Measurements from ENCODE around the gene DHPS.
"Not testable (repeated sequence)": the region's sequence is repeated elsewhere in the genome, so short reads cannot be mapped to it uniquely, and the experiment has no call there.

DHPS gene

GRCh38 chr19:12705654-12706331, 24.1 kb upstream of the DHPS start:
- no peak for DNase-seq (ENCODE audit: low read depth)

- no peak for DNase-seq (ENCODE audit: low read depth)
These were observed 23.5 kb upstream of the DHPS start for GRCh38 chr19:12705169-12705568.

GRCh38 chr19:12703046-12703445, 21.4 kb upstream of the DHPS start:
- no peak for DNase-seq (ENCODE audit: low read depth)

- DNase-seq (ENCODE audit: low read depth), result no peak
These were observed 20.1 kb upstream of the DHPS start for GRCh38 chr19:12701596-12702282.

GRCh38 chr19:12698138-12698537, 16.5 kb upstream of the DHPS start:
- DNase-seq (ENCODE audit: low read depth), result no peak

GRCh38 chr19:12697425-12697824, 15.7 kb upstream of the DHPS start:
- DNase-seq (ENCODE audit: low read depth), result not testable (repeated sequence)

GRCh38 chr19:12696366-12697335, 15.0 kb upstream of the DHPS start, which contains the start of gene FBXW9:
Gene FBXW9, minus strand, starts transcription at chr19:12696631. Its CDS starts 50 bp downstream, at chr19:12696581.
- peak; percentile 94 for DNase-seq (ENCODE audit: low read depth)

- no peak for DNase-seq (ENCODE audit: low read depth)
These were observed 14.3 kb upstream of the DHPS start for GRCh38 chr19:12695997-12696365.

GRCh38 chr19:12695514-12695913, 13.8 kb upstream of the DHPS start:
- no peak for DNase-seq (ENCODE audit: low read depth)

GRCh38 chr19:12695096-12695495, 13.4 kb upstream of the DHPS start:
- no peak for DNase-seq (ENCODE audit: low read depth)

GRCh38 chr19:12694641-12695040, 13.0 kb upstream of the DHPS start:
- no peak for DNase-seq (ENCODE audit: low read depth)

- DNase-seq (ENCODE audit: low read depth), result no peak
These were observed 11.3 kb upstream of the DHPS start for GRCh38 chr19:12692960-12693359.

GRCh38 chr19:12689581-12690216, 8.0 kb upstream of the DHPS start:
- no peak for DNase-seq (ENCODE audit: low read depth)

- DNase-seq (ENCODE audit: low read depth), result no peak
These were observed 7.3 kb upstream of the DHPS start for GRCh38 chr19:12689012-12689411.

GRCh38 chr19:12687496-12688196, 6.0 kb upstream of the DHPS start, which contains the start of gene GNG14:
Gene GNG14, plus strand, starts transcription at chr19:12687998. Its CDS starts 51 bp downstream, at chr19:12688049.
- DNase-seq (ENCODE audit: low read depth), result no peak

- no peak for DNase-seq (ENCODE audit: low read depth)
These were observed 4.2 kb upstream of the DHPS start for GRCh38 chr19:12685831-12686230.

GRCh38 chr19:12680034-12680433, 1.6 kb downstream of the DHPS start:
- DNase-seq (ENCODE audit: low read depth), result no peak

- DNase-seq (ENCODE audit: low read depth), result not testable (repeated sequence)
These were observed 3.6 kb downstream of the DHPS start for GRCh38 chr19:12678039-12678438.

- no peak for DNase-seq (ENCODE audit: low read depth)
These were observed 4.8 kb downstream of the DHPS start for GRCh38 chr19:12676928-12677327.

GRCh38 chr19:12676384-12676792, 5.3 kb downstream of the DHPS start:
- DNase-seq (ENCODE audit: low read depth), result peak; percentile 85

- DNase-seq (ENCODE audit: low read depth), result no peak
These were observed 5.7 kb downstream of the DHPS start for GRCh38 chr19:12675940-12676339.
